Nephron progenitor cell (in vitro differentiated cells): ENCODE measurements around the gene PRRT3.

Experiments
- DNase-seq: peaks from one replicate; pipeline ENCODE4 v3.0.0; 2021
- H3K27ac Mint-ChIP-seq: 2 replicates; pipeline ENCODE4 v1.8.0; 2021; ENCODE audit warnings: mild to moderate bottlenecking, moderate library complexity, mixed read lengths
- H3K27me3 Mint-ChIP-seq: 2 replicates; pipeline ENCODE4 v1.8.0; 2021; ENCODE audit warnings: mild to moderate bottlenecking, low read depth, mixed read lengths; ENCODE audit not compliant: poor library complexity
- H3K36me3 Mint-ChIP-seq: 2 replicates; pipeline ENCODE4 v1.8.0; 2021; ENCODE audit warnings: low read depth, mixed read lengths
- H3K4me1 Mint-ChIP-seq: 2 replicates; pipeline ENCODE4 v1.8.0; 2021; ENCODE audit warnings: mixed read lengths
- H3K4me3 Mint-ChIP-seq: 2 replicates; pipeline ENCODE4 v1.8.0; 2021; ENCODE audit warnings: mild to moderate bottlenecking, moderate library complexity, mixed read lengths
- H3K9me3 Mint-ChIP-seq: 2 replicates; pipeline ENCODE4 v1.8.0; 2021; ENCODE audit warnings: mild to moderate bottlenecking, moderate library complexity, mixed read lengths
- CTCF ChIP-seq: fragments of 200-600 bp; sonication (generic); IDR thresholded peaks from 2 replicates; pipeline ENCODE4 v1.5.0; 2021; ENCODE audit warnings: antibody characterized with exemption

PRRT3 gene

GRCh38 chr3:9951126-9951525 lies 1.1 kb downstream of the PRRT3 start:
- H3K4me1 Mint-ChIP-seq, result peaks cover 40% of the 10 kb centered on the region

GRCh38 chr3:9949626-9950025 lies 2.6 kb downstream of the PRRT3 start:
- no peak overlapping the region for H3K4me3 Mint-ChIP-seq
- H3K27ac Mint-ChIP-seq, result no peak overlapping the region
- DNase-seq, result no peak
- TF ChIP-seq CTCF, result no peak
- no peaks in the 10 kb centered on the region for H3K36me3 Mint-ChIP-seq
- no peaks in the 10 kb centered on the region for H3K9me3 Mint-ChIP-seq
- H3K27me3 Mint-ChIP-seq, result peaks cover 12% of the 10 kb centered on the region
- peaks cover 29% of the 10 kb centered on the region for H3K4me1 Mint-ChIP-seq

More at GRCh38 chr3:9951126-9951525, 1.1 kb downstream of the PRRT3 start:
- Mint-ChIP-seq H3K9me3 (no peaks in the 10 kb centered on the region), H3K27ac (no peak overlapping the region), H3K4me3 (peak overlapping the region; percentile 83), H3K36me3 (no peaks in the 10 kb centered on the region), H3K27me3 (peaks cover 15% of the 10 kb centered on the region)
- no peak for TF ChIP-seq CTCF
- DNase-seq, result no peak

- no peak for DNase-seq
- Mint-ChIP-seq H3K27me3 (peaks cover 8% of the 10 kb centered on the region), H3K36me3 (no peaks in the 10 kb centered on the region), H3K9me3 (no peaks in the 10 kb centered on the region), H3K4me1 (peaks cover 24% of the 10 kb centered on the region), H3K27ac (no peak overlapping the region), H3K4me3 (no peak overlapping the region)
- TF ChIP-seq CTCF, result no peak
Measured at GRCh38 chr3:9949115-9949514, 3.1 kb downstream of the PRRT3 start.

GRCh38 chr3:9948586-9948985 lies 3.6 kb downstream of the PRRT3 start:
- Mint-ChIP-seq H3K4me3 (no peak overlapping the region), H3K27ac (no peak overlapping the region), H3K27me3 (peaks cover 4% of the 10 kb centered on the region), H3K36me3 (no peaks in the 10 kb centered on the region), H3K4me1 (peaks cover 22% of the 10 kb centered on the region), H3K9me3 (no peaks in the 10 kb centered on the region)
- no peak for TF ChIP-seq CTCF
- no peak for DNase-seq

GRCh38 chr3:9947025-9947995 lies 4.9 kb downstream of the PRRT3 start:
- H3K27me3 Mint-ChIP-seq, result peaks cover 3% of the 10 kb centered on the region
- H3K4me3 Mint-ChIP-seq, result peak overlapping the region; percentile 47
- H3K4me1 Mint-ChIP-seq, result peaks cover 15% of the 10 kb centered on the region
- H3K27ac Mint-ChIP-seq, result no peak overlapping the region
- peak; percentile 58 for DNase-seq
- TF ChIP-seq CTCF, result no peak
- peaks cover 2% of the 10 kb centered on the region for H3K36me3 Mint-ChIP-seq
- no peaks in the 10 kb centered on the region for H3K9me3 Mint-ChIP-seq
